Type B pancreatic cell (in vitro differentiated cells): Measurements from ENCODE around the gene PLSCR4. TPM values are rescaled to one million over a fixed set of nuclear protein-coding genes. Genes with fewer than 3 reads are reported as not detected.

ENCODE experiments used
- DNase-seq: peaks from one replicate; pipeline ENCODE4 v3.0.0; 2021; ENCODE audit warnings: mixed read lengths; ENCODE audit not compliant: unreplicated experiment; ENCODE audit errors: extremely low spot score
- H3K27ac Mint-ChIP-seq: 2 replicates; pipeline ENCODE4 v1.8.0; 2021; ENCODE audit warnings: mild to moderate bottlenecking, mixed read lengths
- H3K27me3 Mint-ChIP-seq: 2 replicates; pipeline ENCODE4 v1.8.0; 2021; ENCODE audit warnings: mixed read lengths
- H3K36me3 Mint-ChIP-seq: 2 replicates; pipeline ENCODE4 v1.8.0; 2021; ENCODE audit warnings: mixed read lengths
- H3K4me1 Mint-ChIP-seq: one replicate; pipeline ENCODE4 v1.8.0; 2021; ENCODE audit warnings: mixed read lengths; ENCODE audit not compliant: unreplicated experiment
- H3K4me3 Mint-ChIP-seq: 2 replicates; pipeline ENCODE4 v1.8.0; 2021; ENCODE audit warnings: mild to moderate bottlenecking, mixed read lengths
- H3K9me3 Mint-ChIP-seq: 2 replicates; pipeline ENCODE4 v1.8.0; 2021; ENCODE audit warnings: mixed read lengths
- CTCF ChIP-seq: fragments of 200-600 bp; sonication (generic); conservative IDR thresholded peaks from 2 replicates; pipeline ENCODE4 v1.5.0; 2021; ENCODE audit warnings: antibody characterized with exemption, mild to moderate bottlenecking
- total RNA-seq: library from RNA; stranded (reverse); gene quantifications from 2 replicates; pipeline ENCODE4 v1.2.1, GENCODE V29; 2021; ENCODE audit warnings: low replicate concordance

The PLSCR4 gene
- total RNA-seq, 1 donor from 2014 or later, result 3.4 TPM

DNA sequence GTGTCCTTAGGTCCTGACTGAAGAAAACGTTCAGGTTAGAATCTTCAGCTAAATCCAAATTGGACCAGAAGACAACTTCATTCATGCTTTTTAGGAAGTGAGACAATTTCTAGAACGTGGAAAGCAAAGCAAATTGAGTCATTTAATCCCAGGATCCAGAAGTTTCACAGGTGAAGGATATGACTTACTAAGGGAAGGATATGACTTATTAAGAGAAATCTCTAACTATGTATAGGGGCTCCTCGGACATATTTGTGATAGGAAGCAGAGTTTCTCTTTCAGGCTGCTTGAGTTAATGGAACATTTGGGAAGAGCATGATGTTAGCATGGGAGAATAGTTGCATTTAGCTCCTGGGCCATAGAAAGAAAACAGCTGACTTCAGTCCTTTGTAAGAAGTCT lies 73.8 kb downstream of the PLSCR4 start:
- H3K4me1 Mint-ChIP-seq, result no peaks in the 10 kb centered on the region
- H3K4me3 Mint-ChIP-seq, result no peak overlapping the region
- no peak for TF ChIP-seq CTCF
- no peaks in the 10 kb centered on the region for H3K9me3 Mint-ChIP-seq
- DNase-seq, result no peak
- no peak overlapping the region for H3K27ac Mint-ChIP-seq
- H3K27me3 Mint-ChIP-seq, result no peaks in the 10 kb centered on the region
- no peaks in the 10 kb centered on the region for H3K36me3 Mint-ChIP-seq

DNA sequence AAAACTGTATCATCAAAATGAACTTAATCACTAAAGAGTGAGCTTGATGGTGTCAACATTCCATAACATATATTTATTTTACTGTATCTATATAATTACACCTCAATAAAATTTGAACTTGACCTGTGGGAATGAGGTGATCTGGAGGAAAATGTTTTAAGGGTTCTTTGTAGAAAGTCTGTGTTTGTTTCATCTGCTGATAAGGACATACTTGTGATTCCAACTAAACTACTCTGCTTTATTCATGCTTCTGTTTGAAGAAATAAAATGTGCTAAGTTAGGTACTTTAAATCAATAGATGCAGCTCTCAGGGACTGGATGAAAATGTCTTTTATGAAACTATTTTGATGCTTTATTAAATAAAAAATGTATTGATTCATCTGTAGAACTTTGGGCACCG lies 78.3 kb downstream of the PLSCR4 start:
- TF ChIP-seq CTCF, result no peak
- DNase-seq, result no peak
- no peak overlapping the region for H3K27ac Mint-ChIP-seq

DNA sequence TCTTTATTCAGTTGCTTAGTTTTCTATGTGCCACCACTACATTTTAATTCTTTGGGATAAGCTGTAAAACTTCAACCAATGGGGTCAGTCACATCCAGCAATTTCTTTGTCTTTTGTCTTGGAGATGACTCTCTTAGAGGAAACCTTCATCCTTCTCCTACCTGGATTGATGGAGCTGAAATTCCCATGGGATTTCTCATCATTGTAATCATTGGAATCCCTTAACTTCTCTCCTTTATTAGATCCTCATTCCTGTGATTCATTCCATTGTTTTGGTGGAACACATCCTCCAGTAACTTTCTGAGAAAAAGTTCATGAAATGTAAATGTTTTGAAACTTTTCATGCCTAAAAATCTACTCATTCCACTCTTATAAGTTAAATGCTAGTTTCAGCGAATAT lies 80.3 kb downstream of the PLSCR4 start:
- H3K27me3 Mint-ChIP-seq, result no peaks in the 10 kb centered on the region
- no peak overlapping the region for H3K27ac Mint-ChIP-seq
- no peak for TF ChIP-seq CTCF
- H3K4me1 Mint-ChIP-seq, result peaks cover 11% of the 10 kb centered on the region
- no peaks in the 10 kb centered on the region for H3K36me3 Mint-ChIP-seq
- H3K4me3 Mint-ChIP-seq, result no peak overlapping the region
- no peaks in the 10 kb centered on the region for H3K9me3 Mint-ChIP-seq
- no peak for DNase-seq

More for the DNA sequence above, 78.3 kb downstream of the PLSCR4 start:
- H3K27me3 Mint-ChIP-seq, result no peaks in the 10 kb centered on the region
- H3K9me3 Mint-ChIP-seq, result no peaks in the 10 kb centered on the region
- H3K4me3 Mint-ChIP-seq, result no peak overlapping the region
- H3K4me1 Mint-ChIP-seq, result no peaks in the 10 kb centered on the region
- H3K36me3 Mint-ChIP-seq, result no peaks in the 10 kb centered on the region

- Mint-ChIP-seq H3K27ac (no peak overlapping the region), H3K27me3 (no peaks in the 10 kb centered on the region), H3K4me3 (no peak overlapping the region), H3K4me1 (peaks cover 18% of the 10 kb centered on the region), H3K36me3 (no peaks in the 10 kb centered on the region), H3K9me3 (no peaks in the 10 kb centered on the region)
- no peak for DNase-seq
- no peak for TF ChIP-seq CTCF
Observed at GRCh38 chr3:146169891-146170290, 81.0 kb downstream of the PLSCR4 start.

DNA sequence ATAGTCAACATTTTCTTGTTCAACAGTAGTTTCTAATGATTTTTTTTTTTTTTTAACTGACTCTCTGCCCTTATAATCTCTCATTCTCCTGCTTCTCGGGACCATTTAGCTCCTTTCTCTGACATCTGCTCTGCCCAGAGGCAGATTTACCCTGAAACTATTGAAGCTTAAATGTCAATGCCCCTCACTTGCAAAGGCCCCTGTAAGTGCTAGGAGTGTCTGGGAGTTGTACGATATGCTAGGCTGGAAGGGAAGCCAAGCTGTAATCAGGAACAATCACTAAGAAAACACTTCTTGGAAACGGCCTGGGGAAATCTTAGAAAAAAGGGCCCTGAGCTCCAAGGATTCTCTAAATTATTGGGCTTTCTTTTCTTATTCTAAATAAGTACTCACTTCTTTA lies 84.1 kb downstream of the PLSCR4 start:
- no peak overlapping the region for H3K4me3 Mint-ChIP-seq
- peaks cover 5% of the 10 kb centered on the region for H3K9me3 Mint-ChIP-seq
- peaks cover 10% of the 10 kb centered on the region for H3K27me3 Mint-ChIP-seq
- H3K4me1 Mint-ChIP-seq, result peaks cover 27% of the 10 kb centered on the region
- no peak for DNase-seq
- TF ChIP-seq CTCF, result no peak
- peaks cover 4% of the 10 kb centered on the region for H3K36me3 Mint-ChIP-seq
- H3K27ac Mint-ChIP-seq, result peak overlapping the region; percentile 66

GRCh38 chr3:146166415-146166821 lies 84.5 kb downstream of the PLSCR4 start:
- DNase-seq, result no peak
- H3K4me1 Mint-ChIP-seq, result peaks cover 31% of the 10 kb centered on the region
- H3K27ac Mint-ChIP-seq, result peak overlapping the region; percentile 66
- peaks cover 10% of the 10 kb centered on the region for H3K27me3 Mint-ChIP-seq
- peaks cover 4% of the 10 kb centered on the region for H3K36me3 Mint-ChIP-seq
- H3K4me3 Mint-ChIP-seq, result no peak overlapping the region
- H3K9me3 Mint-ChIP-seq, result peaks cover 5% of the 10 kb centered on the region
- no peak for TF ChIP-seq CTCF
